HepG2 (cell line): ENCODE data around the gene MEIOB. TPM values are rescaled to one million over a fixed set of nuclear protein-coding genes. Genes with fewer than 3 reads are reported as not detected.

Experiments
- ATAC-seq: fragments of 200-7000 bp; cut with Tn5 transposase; 3 replicates; pipeline ENCODE4 v1.9.1; 2020; ENCODE audit warnings: mild to moderate bottlenecking, moderate library complexity
- BruUV-seq: library from RNA; stranded (reverse); fragments of 400-500 nt; replicated peaks from 2 replicates; lab custom pipeline; 2021; lab: Mats Ljungman, UMichigan
- CTCF ChIA-PET: fragments of 300-600 bp; formaldehyde crosslinking; extraction: SDS; loops from one replicate; lab custom pipeline; 2021; ENCODE audit warnings: low total read pairs, inconsistent platforms, low intra/inter-chr PET ratio; lab: Yijun Ruan, JAX
- POLR2A ChIA-PET: fragments of 350-600 bp; sonication (Branson Sonifier 250); formaldehyde crosslinking; loops from one replicate; lab custom pipeline; 2020; ENCODE audit warnings: antibody characterized with exemption, inconsistent platforms; lab: Yijun Ruan, JAX
- DNase-seq: peaks from one replicate; pipeline ENCODE4 v3.0.0-alpha.2; 2015; ENCODE audit warnings: low spot score
- FAIRE-seq: peaks from 3 replicates; lab custom pipeline; 2011; peaks lifted over from hg19 to GRCh38; lab: Jason Lieb, UNC
- H2AFZ ChIP-seq: one replicate; pipeline ENCODE4 v1.6.1; 2011; ENCODE audit warnings: low read length, inconsistent platforms
- H3K27ac ChIP-seq: fragments of 300-600 bp; 3 replicates; pipeline ENCODE4 v1.8.0; 2011; ENCODE audit warnings: mixed run types, mild to moderate bottlenecking, mixed read lengths, low read length, inconsistent platforms; ENCODE audit not compliant: insufficient read depth; ENCODE audit errors: extremely low read length
- H3K27me3 ChIP-seq, 2 experiments: fragments of 200-600 bp in 1 of 2; 2 replicates in 1 of 2; 3 replicates in 1 of 2; pipeline versions ENCODE4 v1.6.0 to v1.8.0; 2011; ENCODE audit warnings: low read length in 2 of 2, mild to moderate bottlenecking in 2 of 2, moderate library complexity in 2 of 2, inconsistent platforms in 1 of 2; ENCODE audit not compliant: insufficient read depth in 2 of 2, control insufficient read depth in 1 of 2
- H3K36me3 ChIP-seq, 2 experiments: fragments of 200-600 bp in 1 of 2; replicated peaks in 1 of 2; 2 replicates in 1 of 2; 3 replicates in 1 of 2; pipeline versions ENCODE4 v1.5.1 to v1.8.0; 2011; ENCODE audit warnings: low read length in 2 of 2, inconsistent platforms in 1 of 2; ENCODE audit not compliant: insufficient read depth in 2 of 2, control insufficient read depth in 1 of 2
- H3K4me1 ChIP-seq: 2 replicates; pipeline ENCODE4 v1.5.1; 2012; ENCODE audit warnings: low read length, inconsistent platforms; ENCODE audit not compliant: insufficient read depth
- H3K4me2 ChIP-seq: 2 replicates; pipeline ENCODE4 v1.6.0; 2011; ENCODE audit warnings: low read depth, low read length, inconsistent platforms
- H3K4me3 ChIP-seq, 3 experiments: fragments of 200-600 bp in 1 of 3; sonication (generic), shearing (Covaris generic) in 1 of 3; replicated peaks in 1 of 3; 2 replicates each; pipeline ENCODE4 v1.5.1; 2011 to 2016; ENCODE audit warnings: low read length in 3 of 3, inconsistent platforms in 2 of 3, low read depth in 2 of 3, mild to moderate bottlenecking in 2 of 3, control low read depth in 1 of 3, mixed read lengths in 1 of 3; ENCODE audit not compliant: insufficient read depth in 1 of 3
- H3K79me2 ChIP-seq: one replicate; pipeline ENCODE4 v1.6.1; 2011; ENCODE audit warnings: low read length, inconsistent platforms; ENCODE audit not compliant: insufficient read depth
- H3K9ac ChIP-seq: 2 replicates; pipeline ENCODE4 v1.6.0; 2011; ENCODE audit warnings: mild to moderate bottlenecking, low read depth, low read length, inconsistent platforms; ENCODE audit not compliant: insufficient read depth
- H3K9me3 ChIP-seq: 2 replicates; pipeline ENCODE4 v1.5.1; 2012; ENCODE audit warnings: mild to moderate bottlenecking, low read length
- H4K20me1 ChIP-seq: 2 replicates; pipeline ENCODE4 v1.6.0; 2011; ENCODE audit warnings: inconsistent platforms, mild to moderate bottlenecking, low read length, moderate library complexity; ENCODE audit not compliant: insufficient read depth
- ADNP ChIP-seq: sonication (generic); formaldehyde crosslinking; IDR thresholded peaks from 2 replicates; pipeline ENCODE4 v1.4.0; 2020; ENCODE audit warnings: missing genetic modification reagents
- HDAC2 ChIP-seq: sonication (generic); formaldehyde crosslinking; IDR thresholded peaks from 2 replicates; pipeline ENCODE4 v1.4.0; 2020; ENCODE audit warnings: missing genetic modification reagents
- NFKBIZ ChIP-seq: IDR thresholded peaks from 2 replicates; pipeline ENCODE4 v1.6.1; 2018; ENCODE audit warnings: missing genetic modification reagents, missing compliant biosample characterization
- PHF20 ChIP-seq: sonication (generic); formaldehyde crosslinking; IDR thresholded peaks from 2 replicates; pipeline ENCODE4 v1.5.0; 2020; ENCODE audit warnings: mild to moderate bottlenecking, missing genetic modification reagents
- SIX4 ChIP-seq: sonication (generic); formaldehyde crosslinking; IDR thresholded peaks from 2 replicates; pipeline ENCODE4 v1.4.0; 2020; ENCODE audit warnings: missing genetic modification reagents
- SP5 ChIP-seq: IDR thresholded peaks from 2 replicates; pipeline ENCODE4 v1.6.1; 2016; ENCODE audit warnings: low read depth, borderline replicate concordance
- SRSF9 ChIP-seq: fragments of 200-400 bp; formaldehyde crosslinking; IDR thresholded peaks from 2 replicates; pipeline ENCODE4 v1.6.1; 2018; ENCODE audit warnings: borderline replicate concordance, mild to moderate bottlenecking, low read depth, low read length; ENCODE audit not compliant: insufficient read depth, poor library complexity, severe bottlenecking
- TAF15 ChIP-seq: fragments of 200-400 bp; formaldehyde crosslinking; IDR thresholded peaks from one replicate; pipeline ENCODE4 v1.6.1; 2018; ENCODE audit warnings: mild to moderate bottlenecking, low read depth, low read length; ENCODE audit not compliant: poor library complexity, severe bottlenecking
- ZBTB14 ChIP-seq: sonication (generic); formaldehyde crosslinking; IDR thresholded peaks from 2 replicates; pipeline ENCODE4 v1.4.0; 2020; ENCODE audit warnings: missing genetic modification reagents
- ZBTB49 ChIP-seq: sonication (generic); formaldehyde crosslinking; IDR thresholded peaks from 2 replicates; pipeline ENCODE4 v1.4.0; 2020; ENCODE audit warnings: missing genetic modification reagents, borderline replicate concordance
- ZNF414 ChIP-seq: sonication (generic); formaldehyde crosslinking; IDR thresholded peaks from 2 replicates; pipeline ENCODE4 v1.5.0; 2020; ENCODE audit warnings: missing genetic modification reagents
- WGBS: methylation state at CpG from one replicate; pipeline ENCODE4 v1.1.6; 2017; ENCODE audit warnings: low lambda C conversion rate; 5-methylcytosine and 5-hydroxymethylcytosine counted together
- in situ Hi-C: cut with HindIII; loops from 2 replicates; pipeline ENCODE4 v1.10.0; 2017; ENCODE audit warnings: low pct_unique_long_range_greater_than_20kb; ENCODE audit not compliant: extremely low pct_ligation_motif_present
- intact Hi-C: fragments of 100-400 bp; cut with micrococcal nuclease; formaldehyde crosslinking; loops from one replicate; pipeline ENCODE4 v1.10.0; 2022; ENCODE audit not compliant: unreplicated experiment
- polyA plus RNA-seq, 8 experiments: library from polyadenylated mRNA; depleted of rRNA in 3 of 8; stranded (reverse) in 7 of 8; unstranded in 1 of 8; fragments of >200 nt; fragmentation: Illumina TruSeq in 4 of 8; extraction: Trizol in 4 of 8; gene quantifications; 2 replicates each; pipeline versions ENCODE4 v1.2.1 to v1.2.3, GENCODE V29; 2011 to 2016; ENCODE audit warnings: low read depth in 4 of 8, missing spikeins in 1 of 8, mixed read lengths in 1 of 8; ENCODE audit not compliant: insufficient read depth in 1 of 8
- total RNA-seq, 5 experiments: library from RNA; depleted of rRNA; stranded (reverse); fragments of >200 nt; fragmentation: Illumina TruSeq; extraction: Trizol; gene quantifications; 2 replicates each; pipeline ENCODE4 v1.2.3, GENCODE V29; 2016; ENCODE audit warnings: low read depth in 1 of 5

Gene MEIOB
- total and polyA plus RNA-seq, 2 of the 13 experiments (the other 11 are each of a cell fraction or from before 2014, with no cell fraction given): 0.17 TPM; not detected in 1

GRCh38 chr16:1914988-1915387, 43.0 kb upstream of the MEIOB start:
- Histone ChIP-seq H2AFZ (no peak overlapping the region), H3K4me1 (peaks cover 9% of the 10 kb centered on the region), H3K4me3 (no peak overlapping the region), H3K9ac (no peak overlapping the region), H4K20me1 (0 out of 2 replicates have a peak, but pooled peaks cover 2% of the 10 kb centered on the region)
- DNase-seq: no peak
- ATAC-seq: no peak
- no TSS peak for BruUV-seq
- POLR2A ChIA-PET: no interaction called here
- TF ChIP-seq ZBTB49 (no peak), NFKBIZ (CRISPR knock-in tag) (no peak), TAF15 (no peak), SIX4 (CRISPR knock-in tag) (no peak)
- TF ChIP-seq, all 625 proteins: peak for 0
- CTCF ChIA-PET: no interaction called here
- H3K9me3 ChIP-seq: no peaks in the 10 kb centered on the region
- in situ Hi-C loops (no loop called here), intact Hi-C loops (no loop called here)
- FAIRE-seq: no peak
- H3K27ac ChIP-seq: no peak overlapping the region
- H3K4me2 ChIP-seq: no peak overlapping the region
- no peaks in the 10 kb centered on the region for H3K79me2 ChIP-seq
- 10% methylated on average over 7 of the region's 8 CpGs for WGBS
- no peaks in the 10 kb centered on the region for H3K36me3 ChIP-seq
- H3K27me3 ChIP-seq: peaks cover 32 to 69% of the 10 kb centered on the region in 2 experiments

- Histone ChIP-seq H2AFZ (no peak overlapping the region), H3K36me3 (no peaks in the 10 kb centered on the region), H3K9me3 (no peaks in the 10 kb centered on the region), H3K9ac (no peak overlapping the region), H3K4me3 (no peak overlapping the region), H3K4me1 (peaks cover 9% of the 10 kb centered on the region), H4K20me1 (no peaks in the 10 kb centered on the region), H3K27ac (no peak overlapping the region), H3K4me2 (no peak overlapping the region), H3K27me3 (peaks cover 25 to 66% of the 10 kb centered on the region in 2 experiments), H3K79me2 (no peaks in the 10 kb centered on the region)
- WGBS: 3% methylated on average over 5 of the region's 15 CpGs
- FAIRE-seq (no peak), ATAC-seq (no peak), DNase-seq (no peak)
- in situ Hi-C loops: no loop called here
- BruUV-seq: no TSS peak
- no peak for TF ChIP-seq ADNP (CRISPR knock-in tag)
- no peak for TF ChIP-seq SP5 (CRISPR knock-in tag)
- TF ChIP-seq ZBTB14 (CRISPR knock-in tag): no peak
- TF ChIP-seq HDAC2 (CRISPR knock-in tag): no peak
- no peak for TF ChIP-seq SRSF9
- no peak for TF ChIP-seq PHF20 (CRISPR knock-in tag)
- TF ChIP-seq ZNF414 (CRISPR knock-in tag): no peak
- intact Hi-C loops: no loop called here
- CTCF ChIA-PET: no interaction called here
- POLR2A ChIA-PET: no interaction called here
Measured at GRCh38 chr16:1914084-1914608, 42.2 kb upstream of the MEIOB start.
